Mucosa of descending colon (tissue), 3 donors: ENCODE data around the gene TACR2. TPM values are rescaled to one million over a fixed set of nuclear protein-coding genes. Genes with fewer than 3 reads are reported as not detected.
A peak's percentile ranks its signal among the peaks of the same experiment; 100 is the strongest.

ENCODE experiments used
- ATAC-seq: fragments of 200-7000 bp; cut with Tn5 transposase; one replicate; pipeline ENCODE4 v1.9.1; 2020; ENCODE audit warnings: mild to moderate bottlenecking, moderate library complexity
- DNase-seq, 3 donors: peaks; one replicate each; pipeline ENCODE4 v3.0.0-alpha.2; 2020
- H3K36me3 ChIP-seq: fragments of 200-600 bp; one replicate; pipeline ENCODE4 v1.8.0; 2021; ENCODE audit warnings: low read depth, mild to moderate bottlenecking
- H3K4me1 ChIP-seq: fragments of 200-600 bp; one replicate; pipeline ENCODE4 v1.8.0; 2021; ENCODE audit warnings: low read depth, mild to moderate bottlenecking
- H3K4me3 ChIP-seq: fragments of 200-600 bp; one replicate; pipeline ENCODE4 v1.8.0; 2021; ENCODE audit warnings: mild to moderate bottlenecking
- H3K9me3 ChIP-seq: fragments of 200-600 bp; one replicate; pipeline ENCODE4 v1.8.0; 2021; ENCODE audit warnings: mild to moderate bottlenecking
- intact Hi-C, 2 donors: fragments of 100-400 bp; cut with DNase I in 1 of 2; cut with micrococcal nuclease in 1 of 2; formaldehyde crosslinking; loops; one replicate each; pipeline versions ENCODE4 v1.11.0 to v1.11.1; 2022; cut with DNase I, micrococcal nuclease
- total RNA-seq, 3 donors: library from RNA; stranded (reverse); fragmentation: NEBNext Ultra II Directional in 2 of 3; extraction: Animal tissue kit (Norgen Biotek cat#: 25700) in 2 of 3; gene quantifications; one replicate each; pipeline versions ENCODE4 v1.2.1 to v1.2.4, GENCODE V29; 2021 to 2023
- TF ChIP-seq, protein P1 (sequence below): fragments of 200-600 bp; IDR thresholded peaks from one replicate; pipeline ENCODE4 v1.8.0; 2022; ENCODE audit warnings: antibody characterized with exemption, mild to moderate bottlenecking
- donor health status: DM: no; HTN: no; CAD: no; lungs with moderate emphysema.
- donor health status: DM: no; HTN: no; CAD: no.
- donor health status: DM: no; HTN: yes; CAD: no.

Gene TACR2
- total RNA-seq, 3 donors from 2014 or later: 6.3 to 204 (median 9.5) TPM

DNA sequence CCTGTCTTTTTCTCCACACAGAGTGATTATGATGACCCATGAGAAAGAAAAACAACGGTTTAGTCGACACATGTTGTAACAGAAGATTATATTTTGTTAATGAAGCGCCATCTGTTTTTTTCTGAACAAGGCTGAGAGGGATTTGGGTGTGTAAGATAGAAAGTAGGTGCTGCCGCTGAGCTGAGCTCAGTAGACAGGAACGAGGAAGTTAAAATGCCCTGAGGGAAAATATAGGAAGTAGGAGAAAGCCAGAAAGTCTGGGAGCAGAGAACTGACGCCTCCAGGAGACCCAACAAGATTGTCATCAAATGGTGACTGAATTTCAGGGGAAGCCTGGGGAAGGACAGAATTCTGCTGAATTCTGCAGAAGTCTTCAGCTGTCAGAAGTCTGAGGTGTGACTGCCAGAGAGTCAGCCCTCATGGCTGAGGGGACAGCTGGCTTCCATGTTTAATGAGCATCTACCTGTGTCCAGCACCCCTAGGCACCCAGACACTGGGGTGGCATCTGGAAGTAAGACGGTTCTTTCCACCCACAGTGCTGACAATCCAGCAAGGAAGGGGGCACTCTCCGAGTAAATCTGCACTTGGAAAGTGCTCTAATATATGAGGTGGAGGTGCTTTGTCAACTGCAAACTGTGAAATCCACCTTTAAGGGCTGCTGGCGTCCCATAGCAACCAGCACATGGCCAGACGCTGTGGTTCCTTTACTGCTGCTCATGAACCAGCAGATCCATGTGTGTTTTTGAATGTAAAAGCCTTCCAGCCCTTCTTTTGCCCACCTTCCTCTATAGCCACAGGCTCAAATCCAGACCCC is 22.0 kb upstream of the TACR2 start:
- intact Hi-C loops: no loop called here
- peak in 1 of 3 donors; percentile 56 for DNase-seq
- peak; percentile 86 for ATAC-seq

DNA sequence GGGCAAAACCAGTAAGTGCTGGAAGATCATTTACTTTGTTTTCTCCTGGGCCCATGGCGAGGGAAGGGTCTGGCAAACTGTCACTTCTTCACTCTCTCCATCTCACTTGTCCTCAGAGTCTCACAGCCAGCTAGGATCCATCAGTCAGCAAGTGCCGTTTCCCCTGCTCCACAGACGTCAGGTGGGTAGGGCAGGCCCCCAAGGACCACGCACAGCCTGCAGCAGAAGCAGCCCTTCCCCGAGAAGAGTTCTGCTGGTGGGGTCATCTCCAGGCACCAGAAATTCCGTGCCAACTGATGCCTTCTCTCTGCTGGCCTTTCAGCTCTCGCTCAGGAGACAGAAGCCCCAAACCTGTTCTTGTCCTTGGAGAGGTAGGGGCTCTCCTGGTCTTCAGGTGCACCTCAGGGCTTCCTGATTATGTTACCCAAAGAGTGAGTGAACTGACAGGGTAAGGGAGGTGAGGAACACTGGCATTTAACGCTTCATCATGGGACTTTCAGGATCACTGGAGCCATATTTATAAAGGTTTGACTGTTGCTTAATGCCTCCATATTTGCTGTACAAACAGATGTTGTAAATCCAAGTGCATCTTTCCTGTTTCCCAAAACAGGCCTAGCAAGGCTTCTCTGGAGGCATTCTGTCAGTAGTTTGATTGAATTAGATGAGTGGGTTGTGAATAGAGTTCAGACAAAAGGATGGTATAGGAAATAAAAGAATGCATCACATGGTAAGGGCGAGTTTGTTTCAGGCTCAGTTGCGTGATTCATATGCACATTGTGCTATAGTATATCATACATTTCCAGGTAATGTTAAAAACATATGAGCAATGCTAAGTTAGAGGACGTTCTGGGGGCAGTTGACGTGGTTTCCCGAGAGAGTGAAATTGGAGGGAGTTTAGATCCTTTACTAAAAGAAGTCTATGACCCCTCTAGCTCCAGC is 20.9 kb upstream of the TACR2 start:
- ATAC-seq (no peak), DNase-seq (no peak)
- no peaks in the 10 kb centered on the region for H3K9me3 ChIP-seq
- intact Hi-C loops: no loop called here
- H3K4me3 ChIP-seq: no peak overlapping the region
- TF ChIP-seq, protein P1, sequence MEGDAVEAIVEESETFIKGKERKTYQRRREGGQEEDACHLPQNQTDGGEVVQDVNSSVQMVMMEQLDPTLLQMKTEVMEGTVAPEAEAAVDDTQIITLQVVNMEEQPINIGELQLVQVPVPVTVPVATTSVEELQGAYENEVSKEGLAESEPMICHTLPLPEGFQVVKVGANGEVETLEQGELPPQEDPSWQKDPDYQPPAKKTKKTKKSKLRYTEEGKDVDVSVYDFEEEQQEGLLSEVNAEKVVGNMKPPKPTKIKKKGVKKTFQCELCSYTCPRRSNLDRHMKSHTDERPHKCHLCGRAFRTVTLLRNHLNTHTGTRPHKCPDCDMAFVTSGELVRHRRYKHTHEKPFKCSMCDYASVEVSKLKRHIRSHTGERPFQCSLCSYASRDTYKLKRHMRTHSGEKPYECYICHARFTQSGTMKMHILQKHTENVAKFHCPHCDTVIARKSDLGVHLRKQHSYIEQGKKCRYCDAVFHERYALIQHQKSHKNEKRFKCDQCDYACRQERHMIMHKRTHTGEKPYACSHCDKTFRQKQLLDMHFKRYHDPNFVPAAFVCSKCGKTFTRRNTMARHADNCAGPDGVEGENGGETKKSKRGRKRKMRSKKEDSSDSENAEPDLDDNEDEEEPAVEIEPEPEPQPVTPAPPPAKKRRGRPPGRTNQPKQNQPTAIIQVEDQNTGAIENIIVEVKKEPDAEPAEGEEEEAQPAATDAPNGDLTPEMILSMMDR: no peak
- peaks cover 27% of the 10 kb centered on the region for H3K4me1 ChIP-seq
- H3K36me3 ChIP-seq: no peaks in the 10 kb centered on the region

More for the DNA sequence above, 22.0 kb upstream of the TACR2 start:
- TF ChIP-seq, protein P1: no peak
- H3K4me3 ChIP-seq: no peak overlapping the region
- no peaks in the 10 kb centered on the region for H3K9me3 ChIP-seq
- peaks cover 26% of the 10 kb centered on the region for H3K4me1 ChIP-seq
- no peaks in the 10 kb centered on the region for H3K36me3 ChIP-seq

DNA sequence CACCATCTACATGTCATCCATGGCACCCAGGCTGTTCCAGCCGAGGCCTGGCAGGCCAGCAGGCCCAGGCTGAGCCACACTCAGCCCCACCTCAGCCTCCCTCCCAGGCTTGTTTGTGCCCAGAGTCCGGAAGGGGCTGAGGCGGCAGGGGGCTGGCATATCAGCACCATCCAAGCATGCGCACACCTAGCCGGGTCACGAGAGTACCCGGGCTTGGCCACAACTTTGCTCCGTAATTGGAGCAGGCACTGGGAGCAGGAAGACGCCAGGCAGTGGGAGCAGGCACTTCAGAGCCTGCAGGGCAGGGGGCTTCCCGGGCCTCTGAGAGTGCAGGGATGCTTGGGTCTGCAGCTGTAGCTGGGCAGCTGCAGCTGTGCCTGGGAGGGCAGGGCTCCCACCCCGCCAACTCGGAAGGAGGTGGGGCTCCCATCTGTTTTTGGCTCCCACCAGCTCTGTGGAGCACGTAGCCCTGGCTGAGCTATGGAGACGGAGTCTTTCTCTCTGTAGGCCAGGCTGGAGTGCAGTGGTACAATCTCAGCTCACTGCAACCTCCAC is 19.3 kb upstream of the TACR2 start:
- Histone ChIP-seq H3K4me1 (peaks cover 27% of the 10 kb centered on the region), H3K9me3 (no peaks in the 10 kb centered on the region), H3K36me3 (no peaks in the 10 kb centered on the region), H3K4me3 (no peak overlapping the region)
- ATAC-seq (no peak), DNase-seq (peak in 1 of 3 donors; percentile 22)
- TF ChIP-seq, protein P1: no peak
- intact Hi-C loops: no loop called here

DNA sequence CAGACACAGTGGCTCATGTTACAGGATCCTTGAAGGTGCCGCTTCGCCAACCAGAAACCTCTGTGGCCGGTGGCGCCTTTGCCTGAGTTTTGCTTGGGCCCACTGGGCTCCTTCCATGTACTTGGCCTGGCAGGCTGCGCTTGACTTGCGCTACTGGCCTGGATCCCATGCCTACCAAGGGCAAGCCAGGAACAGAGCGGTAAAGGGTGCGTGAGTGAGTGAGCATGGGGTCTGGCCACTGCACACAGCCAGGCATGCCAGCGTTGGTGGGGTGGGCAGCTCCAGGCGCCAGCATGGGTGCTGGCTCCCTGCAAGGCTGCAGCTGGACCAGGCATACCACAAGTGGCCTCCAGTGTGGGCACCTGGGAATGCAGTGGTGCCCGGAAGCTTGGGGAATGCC is 18.2 kb upstream of the TACR2 start:
- no peak for ATAC-seq
- Histone ChIP-seq H3K4me3 (no peak overlapping the region), H3K9me3 (no peaks in the 10 kb centered on the region), H3K36me3 (no peaks in the 10 kb centered on the region), H3K4me1 (peaks cover 25% of the 10 kb centered on the region)
- intact Hi-C loops: no loop called here
- TF ChIP-seq, protein P1: no peak
- DNase-seq: peak in 1 of 3 donors; percentile 31

DNA sequence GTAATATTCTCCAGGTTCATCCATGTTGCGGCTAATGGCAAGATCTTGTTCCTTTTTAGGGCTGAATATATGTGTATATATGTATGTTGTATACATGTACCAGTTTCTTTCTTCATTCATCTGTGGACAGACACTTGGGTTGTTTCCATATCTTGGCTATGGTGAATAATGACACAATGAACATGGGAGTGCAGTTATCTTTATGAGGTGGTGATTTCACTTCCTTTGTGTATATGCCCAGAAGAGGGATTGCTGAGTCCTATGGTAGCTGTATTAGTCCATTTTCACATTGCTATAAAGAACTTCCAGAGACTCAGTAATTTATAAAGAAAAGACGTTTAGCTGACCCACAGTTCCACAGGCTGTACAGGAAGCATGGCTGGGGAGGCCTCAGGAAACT is 17.5 kb upstream of the TACR2 start:
- Histone ChIP-seq H3K9me3 (no peaks in the 10 kb centered on the region), H3K4me3 (no peak overlapping the region), H3K36me3 (no peaks in the 10 kb centered on the region), H3K4me1 (peaks cover 18% of the 10 kb centered on the region)
- intact Hi-C loops: no loop called here
- TF ChIP-seq, protein P1: no peak
- DNase-seq (no peak), ATAC-seq (peak; percentile 67)
